ENCODE measurements around the gene MCRS1. TPM values are rescaled to one million over a fixed set of nuclear protein-coding genes. Genes with fewer than 3 reads are reported as not detected.
"Not testable (repeated sequence)": the region's sequence is repeated elsewhere in the genome, so short reads cannot be mapped to it uniquely, and the experiment has no call there.

Gene MCRS1
- total RNA-seq, 1 donor from 2014 or later = 90.8 TPM

- intact Hi-C loops (cut with micrococcal nuclease) = no loop called here
These were observed 42.0 kb downstream of the MCRS1 start for GRCh38 chr12:49525942-49526341.

GRCh38 chr12:49524660-49525324 is 43.1 kb downstream of the MCRS1 start:
- intact Hi-C loops (cut with micrococcal nuclease) = no loop called here

GRCh38 chr12:49521389-49521788 is 46.6 kb downstream of the MCRS1 start:
- intact Hi-C loops (cut with micrococcal nuclease) = no loop called here

- intact Hi-C loops (cut with micrococcal nuclease) = no loop called here
These were observed 48.4 kb downstream of the MCRS1 start for GRCh38 chr12:49519574-49519936.

- intact Hi-C loops (cut with micrococcal nuclease) = no loop called here
These were observed 48.9 kb downstream of the MCRS1 start for GRCh38 chr12:49518914-49519573.

GRCh38 chr12:49515266-49515665 is 52.7 kb downstream of the MCRS1 start:
- intact Hi-C loops (cut with micrococcal nuclease) = no loop called here

- intact Hi-C loops (cut with micrococcal nuclease) = no loop called here
These were observed 55.4 kb downstream of the MCRS1 start for GRCh38 chr12:49512546-49512945.

GRCh38 chr12:49511410-49511809 is 56.5 kb downstream of the MCRS1 start:
- intact Hi-C loops (cut with micrococcal nuclease) = no loop called here

- intact Hi-C loops (cut with micrococcal nuclease) = not testable (repeated sequence)
These were observed 58.3 kb downstream of the MCRS1 start for GRCh38 chr12:49509681-49510080.

Other genes starting within 250 kb of the MCRS1 start
- gene TROAP, start 244.9 kb downstream of the MCRS1 start, total RNA-seq = 77.6 and 79.0 TPM in 2 replicates
- not detected in 2 replicates for gene C1QL4, start 231.0 kb downstream of the MCRS1 start, total RNA-seq
- gene DNAJC22, start 221.3 kb downstream of the MCRS1 start, total RNA-seq = 0.11 TPM in 1 of 2 replicates, not detected in the other
- 14.6 and 17.5 TPM in 2 replicates for gene SPATS2, start 200.7 kb downstream of the MCRS1 start, total RNA-seq
- 0.82 and 1.2 TPM in 2 replicates for gene KCNH3, start 29.1 kb downstream of the MCRS1 start, total RNA-seq
- gene FAM186B, start 37.5 kb upstream of the MCRS1 start, total RNA-seq = 0.16 TPM in 1 of 2 replicates, not detected in the other
- 10.1 and 10.8 TPM in 2 replicates for gene PRPF40B, start 55.4 kb upstream of the MCRS1 start, total RNA-seq
- 25.0 and 25.2 TPM in 2 replicates for gene FMNL3, start 139.3 kb upstream of the MCRS1 start, total RNA-seq
- 442 and 445 TPM in 2 replicates for gene TMBIM6, start 173.4 kb upstream of the MCRS1 start, total RNA-seq